ENCODE results near the gene TRHDE.

DNA sequence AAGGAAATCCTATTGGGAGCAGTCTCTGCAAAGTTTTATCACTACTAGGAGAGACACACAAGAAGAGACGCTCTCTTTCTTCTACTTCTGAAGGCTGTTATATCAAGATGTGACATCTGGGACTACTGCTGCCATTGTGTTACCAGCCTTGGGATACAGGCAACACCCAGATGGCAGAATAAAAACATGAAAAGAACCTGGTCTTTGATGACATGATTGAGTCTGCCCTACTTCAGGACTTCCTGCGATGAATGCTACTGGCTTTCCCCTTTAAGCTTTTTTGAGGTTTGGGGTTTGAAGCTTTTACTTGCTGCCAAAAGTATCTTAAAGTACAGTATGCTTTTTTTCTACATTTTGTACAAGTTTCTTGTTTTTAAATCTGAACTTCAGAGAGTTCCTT lies 29.2 kb upstream of the TRHDE start:
- TF ChIP-seq, protein P1, sequence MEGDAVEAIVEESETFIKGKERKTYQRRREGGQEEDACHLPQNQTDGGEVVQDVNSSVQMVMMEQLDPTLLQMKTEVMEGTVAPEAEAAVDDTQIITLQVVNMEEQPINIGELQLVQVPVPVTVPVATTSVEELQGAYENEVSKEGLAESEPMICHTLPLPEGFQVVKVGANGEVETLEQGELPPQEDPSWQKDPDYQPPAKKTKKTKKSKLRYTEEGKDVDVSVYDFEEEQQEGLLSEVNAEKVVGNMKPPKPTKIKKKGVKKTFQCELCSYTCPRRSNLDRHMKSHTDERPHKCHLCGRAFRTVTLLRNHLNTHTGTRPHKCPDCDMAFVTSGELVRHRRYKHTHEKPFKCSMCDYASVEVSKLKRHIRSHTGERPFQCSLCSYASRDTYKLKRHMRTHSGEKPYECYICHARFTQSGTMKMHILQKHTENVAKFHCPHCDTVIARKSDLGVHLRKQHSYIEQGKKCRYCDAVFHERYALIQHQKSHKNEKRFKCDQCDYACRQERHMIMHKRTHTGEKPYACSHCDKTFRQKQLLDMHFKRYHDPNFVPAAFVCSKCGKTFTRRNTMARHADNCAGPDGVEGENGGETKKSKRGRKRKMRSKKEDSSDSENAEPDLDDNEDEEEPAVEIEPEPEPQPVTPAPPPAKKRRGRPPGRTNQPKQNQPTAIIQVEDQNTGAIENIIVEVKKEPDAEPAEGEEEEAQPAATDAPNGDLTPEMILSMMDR (IDR thresholded peaks at IDR 0.05; ENCODE audit: poor library complexity, severe bottlenecking), result no peak
- TF ChIP-seq, protein P2, sequence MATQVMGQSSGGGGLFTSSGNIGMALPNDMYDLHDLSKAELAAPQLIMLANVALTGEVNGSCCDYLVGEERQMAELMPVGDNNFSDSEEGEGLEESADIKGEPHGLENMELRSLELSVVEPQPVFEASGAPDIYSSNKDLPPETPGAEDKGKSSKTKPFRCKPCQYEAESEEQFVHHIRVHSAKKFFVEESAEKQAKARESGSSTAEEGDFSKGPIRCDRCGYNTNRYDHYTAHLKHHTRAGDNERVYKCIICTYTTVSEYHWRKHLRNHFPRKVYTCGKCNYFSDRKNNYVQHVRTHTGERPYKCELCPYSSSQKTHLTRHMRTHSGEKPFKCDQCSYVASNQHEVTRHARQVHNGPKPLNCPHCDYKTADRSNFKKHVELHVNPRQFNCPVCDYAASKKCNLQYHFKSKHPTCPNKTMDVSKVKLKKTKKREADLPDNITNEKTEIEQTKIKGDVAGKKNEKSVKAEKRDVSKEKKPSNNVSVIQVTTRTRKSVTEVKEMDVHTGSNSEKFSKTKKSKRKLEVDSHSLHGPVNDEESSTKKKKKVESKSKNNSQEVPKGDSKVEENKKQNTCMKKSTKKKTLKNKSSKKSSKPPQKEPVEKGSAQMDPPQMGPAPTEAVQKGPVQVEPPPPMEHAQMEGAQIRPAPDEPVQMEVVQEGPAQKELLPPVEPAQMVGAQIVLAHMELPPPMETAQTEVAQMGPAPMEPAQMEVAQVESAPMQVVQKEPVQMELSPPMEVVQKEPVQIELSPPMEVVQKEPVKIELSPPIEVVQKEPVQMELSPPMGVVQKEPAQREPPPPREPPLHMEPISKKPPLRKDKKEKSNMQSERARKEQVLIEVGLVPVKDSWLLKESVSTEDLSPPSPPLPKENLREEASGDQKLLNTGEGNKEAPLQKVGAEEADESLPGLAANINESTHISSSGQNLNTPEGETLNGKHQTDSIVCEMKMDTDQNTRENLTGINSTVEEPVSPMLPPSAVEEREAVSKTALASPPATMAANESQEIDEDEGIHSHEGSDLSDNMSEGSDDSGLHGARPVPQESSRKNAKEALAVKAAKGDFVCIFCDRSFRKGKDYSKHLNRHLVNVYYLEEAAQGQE (IDR thresholded peaks at IDR 0.05; ENCODE audit: borderline replicate concordance), result no peak
- TF ChIP-seq TAF1 (IDR thresholded peaks at IDR 0.05; ENCODE audit: low read depth), result no peak
- no peak for TF ChIP-seq EP300 (conservative IDR thresholded peaks at IDR 0.05; ENCODE audit: poor library complexity, severe bottlenecking)
